ENCODE results near the gene ATP2A3. TPM values are rescaled to one million over a fixed set of nuclear protein-coding genes. Genes with fewer than 3 reads are reported as not detected.

The ATP2A3 gene
- total RNA-seq, 1 donor from 2014 or later = 541 TPM

DNA sequence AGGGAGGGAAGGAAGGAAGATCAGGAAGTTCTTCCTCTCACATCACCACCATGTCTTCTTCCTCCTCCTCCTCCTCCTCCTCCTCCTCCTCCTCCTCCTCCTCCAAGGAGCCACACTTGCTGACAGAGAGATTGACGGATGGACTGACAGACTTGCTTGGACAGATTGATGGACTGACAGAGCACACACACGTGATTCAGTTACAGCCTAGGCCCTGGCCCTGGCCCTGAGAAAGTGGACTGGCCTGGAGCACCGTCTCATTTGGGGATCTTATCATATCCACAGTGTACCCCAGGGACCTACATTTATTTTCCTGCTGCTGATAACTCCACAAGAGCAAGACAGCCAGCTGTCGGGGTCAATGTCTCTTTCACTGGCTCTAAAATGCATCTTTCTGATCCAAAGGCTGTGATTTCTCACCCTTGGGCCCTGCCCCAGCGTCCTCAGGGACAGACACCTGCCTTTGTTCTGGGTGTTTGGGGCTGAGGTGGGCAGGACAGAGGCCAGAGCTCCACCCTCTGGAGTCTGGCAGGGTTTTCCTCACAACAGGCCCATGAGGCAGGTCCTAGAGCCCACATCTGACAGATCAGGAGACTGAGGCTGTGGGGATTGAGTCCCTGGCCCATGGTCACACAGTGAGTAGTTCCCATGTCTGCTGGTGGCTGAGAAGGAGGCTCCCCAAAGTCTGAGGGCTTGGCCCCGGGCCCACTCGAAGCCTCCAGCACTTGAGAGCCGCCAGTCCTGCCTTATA, 45.7 kb downstream of the ATP2A3 start:
- intact Hi-C loops (cut with micrococcal nuclease) = loop anchor here (10.0 kb wide), 1 partner anchor 184 kb away; no protein-coding TSS in a partner anchor
- DNase-seq = no peak
- peaks cover 70% of the 10 kb centered on the region for H3K4me1 Mint-ChIP-seq
- no peak overlapping the region for H3K4me3 Mint-ChIP-seq
- ATAC-seq (ENCODE audit: low read depth) = no peak
- no peaks in the 10 kb centered on the region for H3K36me3 Mint-ChIP-seq (ENCODE audit: low read depth)
- H3K27me3 Mint-ChIP-seq = no peaks in the 10 kb centered on the region
- no peak overlapping the region for H3K27ac Mint-ChIP-seq
- CTCF ChIA-PET = no interaction called here
- TF ChIP-seq, protein P1, sequence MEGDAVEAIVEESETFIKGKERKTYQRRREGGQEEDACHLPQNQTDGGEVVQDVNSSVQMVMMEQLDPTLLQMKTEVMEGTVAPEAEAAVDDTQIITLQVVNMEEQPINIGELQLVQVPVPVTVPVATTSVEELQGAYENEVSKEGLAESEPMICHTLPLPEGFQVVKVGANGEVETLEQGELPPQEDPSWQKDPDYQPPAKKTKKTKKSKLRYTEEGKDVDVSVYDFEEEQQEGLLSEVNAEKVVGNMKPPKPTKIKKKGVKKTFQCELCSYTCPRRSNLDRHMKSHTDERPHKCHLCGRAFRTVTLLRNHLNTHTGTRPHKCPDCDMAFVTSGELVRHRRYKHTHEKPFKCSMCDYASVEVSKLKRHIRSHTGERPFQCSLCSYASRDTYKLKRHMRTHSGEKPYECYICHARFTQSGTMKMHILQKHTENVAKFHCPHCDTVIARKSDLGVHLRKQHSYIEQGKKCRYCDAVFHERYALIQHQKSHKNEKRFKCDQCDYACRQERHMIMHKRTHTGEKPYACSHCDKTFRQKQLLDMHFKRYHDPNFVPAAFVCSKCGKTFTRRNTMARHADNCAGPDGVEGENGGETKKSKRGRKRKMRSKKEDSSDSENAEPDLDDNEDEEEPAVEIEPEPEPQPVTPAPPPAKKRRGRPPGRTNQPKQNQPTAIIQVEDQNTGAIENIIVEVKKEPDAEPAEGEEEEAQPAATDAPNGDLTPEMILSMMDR (IDR thresholded peaks at IDR 0.05) = no peak
- POLR2A ChIA-PET = no interaction called here
- no peaks in the 10 kb centered on the region for H3K9me3 Mint-ChIP-seq

DNA sequence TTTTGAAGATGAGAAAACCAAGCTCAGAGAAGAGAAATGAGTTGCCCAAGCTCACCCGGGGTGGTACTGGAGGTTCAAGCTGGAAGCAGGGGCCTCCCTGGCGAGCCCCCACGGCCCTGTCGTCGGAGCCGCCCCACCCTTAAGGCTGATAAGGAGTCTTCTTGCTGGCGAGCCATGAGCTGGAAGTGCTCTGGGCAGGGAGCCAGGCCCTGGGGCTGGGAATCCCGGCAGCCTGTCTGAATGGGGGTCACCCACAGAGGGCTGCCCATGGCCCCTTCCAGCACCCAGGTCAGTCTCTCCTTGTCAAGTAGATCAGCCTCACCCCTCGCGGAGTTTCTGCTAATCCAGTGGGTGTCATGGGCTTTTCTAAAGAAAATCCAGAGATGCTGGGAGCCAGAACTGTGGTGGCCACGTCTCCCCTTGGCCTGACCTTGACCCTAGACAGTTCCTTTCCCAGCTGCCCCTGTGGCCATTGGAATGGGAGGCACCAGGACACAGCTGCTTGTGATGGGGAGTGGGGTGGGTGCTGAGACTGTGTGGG, 46.8 kb downstream of the ATP2A3 start:
- no peak for DNase-seq
- H3K4me3 Mint-ChIP-seq = no peak overlapping the region

DNA sequence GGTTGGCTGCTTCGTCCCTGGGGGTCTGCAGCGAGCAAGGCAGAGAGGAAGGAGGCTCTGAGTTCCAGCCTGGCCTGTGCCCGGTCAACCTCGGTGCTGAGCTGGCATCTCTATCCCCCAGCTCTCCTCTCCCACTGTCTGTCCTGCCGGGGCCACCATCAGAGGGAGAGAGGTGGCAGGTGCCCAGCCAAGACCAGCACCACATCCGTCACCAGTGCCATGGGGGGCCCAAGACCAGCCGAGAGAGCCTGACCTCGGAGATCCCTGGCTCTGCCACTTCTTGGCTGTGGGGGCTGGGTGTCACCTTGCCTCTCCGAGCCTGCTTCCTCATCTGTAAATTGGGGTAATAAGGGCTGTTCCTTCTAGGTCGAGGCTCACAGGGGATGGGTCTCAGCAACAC, 47.4 kb downstream of the ATP2A3 start:
- TF ChIP-seq, protein P1 (IDR thresholded peaks at IDR 0.05) = no peak
- Mint-ChIP-seq H3K27me3 (no peaks in the 10 kb centered on the region), H3K27ac (peak overlapping the region; percentile 96), H3K4me1 (peaks cover 73% of the 10 kb centered on the region), H3K36me3 (ENCODE audit: low read depth) (no peaks in the 10 kb centered on the region), H3K9me3 (no peaks in the 10 kb centered on the region), H3K4me3 (peak overlapping the region; percentile 82)
- intact Hi-C loops (cut with micrococcal nuclease) = loop anchor here (10.0 kb wide), 1 partner anchor 182 kb away; no protein-coding TSS in a partner anchor
- ATAC-seq (ENCODE audit: low read depth) = no peak
- peak; percentile 39 for DNase-seq
- CTCF ChIA-PET = interaction anchor here (1.0 to 1.6 kb wide), 6 partner anchors 18 to 158 kb away, joined by 3 to 5 read pairs (median 4); partner anchors contain the start of gene CAMKK1
- POLR2A ChIA-PET = interaction anchor here (0.5 to 10.0 kb wide), 20 partner anchors 9 to 1127 kb away, joined by 3 to 311 read pairs (median 5); partner anchors contain the start of genes ATP2A3, CAMKK1 and NCBP3

More for the DNA sequence above, 46.8 kb downstream of the ATP2A3 start:
- TF ChIP-seq, protein P1 (IDR thresholded peaks at IDR 0.05) = no peak
- Mint-ChIP-seq H3K27me3 (no peaks in the 10 kb centered on the region), H3K9me3 (no peaks in the 10 kb centered on the region), H3K27ac (peak overlapping the region; percentile 96), H3K36me3 (ENCODE audit: low read depth) (no peaks in the 10 kb centered on the region), H3K4me1 (peaks cover 73% of the 10 kb centered on the region)
- no peak for ATAC-seq (ENCODE audit: low read depth)
- ChIA-PET POLR2A (interaction anchor here (0.6 to 10.0 kb wide), 14 partner anchors 8 to 221 kb away, joined by 3 to 311 read pairs (median 7); partner anchors contain the start of genes ATP2A3, CAMKK1 and NCBP3), CTCF (interaction anchor here (0.5 to 1.4 kb wide), 3 partner anchors 44 to 157 kb away, joined by 3 to 5 read pairs (median 4); no protein-coding TSS in a partner anchor)
- intact Hi-C loops (cut with micrococcal nuclease) = loop anchor here (10.0 kb wide), 1 partner anchor 183 kb away; no protein-coding TSS in a partner anchor

DNA sequence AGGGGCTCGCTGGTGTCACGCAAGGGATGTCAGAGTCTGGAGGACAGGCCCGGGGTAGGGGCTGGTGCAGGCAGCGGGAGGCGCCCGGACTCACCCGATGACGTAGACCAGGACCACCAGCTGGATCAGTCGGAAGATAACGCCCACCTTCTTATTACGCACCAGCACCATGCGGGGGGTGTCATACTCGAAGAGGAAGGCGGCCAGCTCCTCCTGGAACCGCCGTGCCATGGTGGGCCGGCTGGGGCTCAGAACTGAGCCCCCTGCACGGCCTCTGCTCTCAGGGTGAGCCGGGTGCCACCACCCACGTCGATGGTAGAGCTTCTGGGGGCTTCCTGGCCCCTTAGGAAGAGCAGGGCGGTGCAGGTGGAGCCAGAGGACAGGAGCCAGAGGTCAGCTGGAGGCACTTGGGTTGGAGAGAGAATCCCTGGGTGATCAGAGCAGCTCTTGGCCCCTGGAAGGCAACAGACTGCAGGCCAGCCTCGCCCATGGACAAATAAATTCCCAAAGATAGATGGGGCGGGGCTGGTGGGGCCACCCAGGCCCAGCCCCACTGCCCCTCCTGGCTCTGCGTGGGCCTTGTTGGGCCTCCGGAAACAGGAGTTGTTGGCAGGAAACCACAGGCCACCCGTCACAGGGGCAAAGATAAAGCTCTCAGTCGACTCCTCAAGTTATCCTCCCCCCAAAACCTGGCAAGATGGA, 48.1 kb downstream of the ATP2A3 start, which contains the start of gene P2RX1:
P2RX1 (minus strand) TSS at position 471 of the 702 bp plus-strand sequence; CDS start at position 231, 240 bp downstream.
- ChIA-PET POLR2A (interaction anchor here (0.5 to 10.0 kb wide), 21 partner anchors 9 to 1127 kb away, joined by 3 to 311 read pairs (median 5); partner anchors contain the start of genes ATP2A3, CAMKK1 and NCBP3), CTCF (interaction anchor here (0.7 to 5.7 kb wide), 8 partner anchors 19 to 159 kb away, joined by 3 to 72 read pairs (median 4); partner anchors contain the start of gene CAMKK1)
- TF ChIP-seq, protein P1 (IDR thresholded peaks at IDR 0.05) = no peak
- Mint-ChIP-seq H3K4me3 (peak within 1 kb of the TSS; percentile 82), H3K27me3 (no peaks in the 10 kb centered on the region), H3K36me3 (ENCODE audit: low read depth) (no peaks in the 10 kb centered on the region), H3K4me1 (peaks cover 75% of the 10 kb centered on the region), H3K9me3 (no peaks in the 10 kb centered on the region), H3K27ac (peak within 1 kb of the TSS; percentile 96)
- ATAC-seq (ENCODE audit: low read depth) (no peak), DNase-seq (peak; percentile 46)
- intact Hi-C loops (cut with micrococcal nuclease) = loop anchor here (2.0 to 10.0 kb wide), 2 partner anchors 69 to 181 kb away; partner anchors contain the start of gene NCBP3
